ENCODE data around the gene SLCO3A1. TPM values are rescaled to one million over a fixed set of nuclear protein-coding genes. Genes with fewer than 3 reads are reported as not detected.

The SLCO3A1 gene
- total and polyA plus RNA-seq, 2 of the 8 experiments (the other 6 are each of a cell fraction or from before 2014, with no cell fraction given) = 15.1 to 20.4 TPM

DNA sequence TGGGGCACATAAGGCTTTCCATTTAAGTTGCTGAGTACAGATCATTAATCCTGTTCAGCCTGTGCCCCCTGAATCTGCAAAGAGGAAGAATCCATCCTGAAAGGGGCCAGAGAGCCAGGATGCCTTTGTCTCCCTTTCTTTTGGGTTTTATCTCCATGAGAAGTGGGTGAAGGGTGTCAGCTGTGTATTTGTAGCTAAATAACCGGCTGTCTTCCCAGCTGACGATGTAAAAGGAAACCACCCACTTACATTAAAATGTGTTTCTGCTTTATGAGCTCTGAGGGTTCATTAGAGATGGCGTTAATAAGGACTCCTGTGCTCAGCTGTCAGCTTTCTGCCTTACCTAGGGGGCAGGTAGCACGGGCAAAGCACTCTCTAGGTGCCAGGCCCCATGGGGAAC, 83.4 kb downstream of the SLCO3A1 start:
- no peak overlapping the region for H3K9ac ChIP-seq (replicated peaks in 1 of 4; ENCODE audit: extremely low read depth in 1 of 4, low read depth in 3 of 4, low read length in 3 of 4)
- no peaks in the 10 kb centered on the region for H4K20me1 ChIP-seq (replicated peaks in 1 of 2; ENCODE audit: control insufficient read depth in 1 of 2, insufficient read depth in 2 of 2, low read length in 2 of 2)
- H3K4me1 ChIP-seq (replicated peaks in 1 of 4; ENCODE audit: control insufficient read depth in 3 of 4, insufficient read depth in 4 of 4, low read length in 3 of 4) = peaks cover 7 to 18% (median 15%) of the 10 kb centered on the region in 4 experiments; a peak in 5 of 7 replicates
- no peak overlapping the region for H4K91ac ChIP-seq (replicated peaks; ENCODE audit: insufficient read length, low read length)
- H3K9me3 ChIP-seq (ENCODE audit: insufficient read depth in 2 of 2, low read depth in 1 of 2, low read length in 1 of 2) = no peaks in the 10 kb centered on the region
- H3K23me2 ChIP-seq (ENCODE audit: low read depth, low read length) = no peaks in the 10 kb centered on the region
- H3K27me3 ChIP-seq (replicated peaks in 1 of 4; ENCODE audit: control insufficient read depth in 3 of 4, extremely low read depth in 1 of 4, insufficient read depth in 3 of 4, low read length in 3 of 4) = no peaks in the 10 kb centered on the region
- no peak for DNase-seq (ENCODE audit: low read depth in 1 of 2, low spot score in 2 of 2)
- no peak overlapping the region for H4K8ac ChIP-seq (ENCODE audit: extremely low read depth, insufficient read depth, low read length)
- no peak overlapping the region for H3K18ac ChIP-seq (ENCODE audit: extremely low read depth, low read length)
- no peak overlapping the region for H2AFZ ChIP-seq (ENCODE audit: low read length)
- peaks cover 0 to 16% of the 10 kb centered on the region in 2 experiments; a peak in 1 of 4 replicates for H3K79me2 ChIP-seq (ENCODE audit: control insufficient read depth in 1 of 2, insufficient read depth in 2 of 2, low read length in 2 of 2)
- H4K5ac ChIP-seq (ENCODE audit: insufficient read length, low read depth, low read length) = no peak overlapping the region
- H3K4ac ChIP-seq (replicated peaks; ENCODE audit: insufficient read length, low read depth, low read length) = peak overlapping the region; percentile 1
- no peak overlapping the region for H2BK12ac ChIP-seq (ENCODE audit: low read depth, low read length)
- H2BK5ac ChIP-seq (ENCODE audit: low read depth, low read length) = no peak overlapping the region
- H2BK15ac ChIP-seq (ENCODE audit: low read length) = no peak overlapping the region
- H3K4me2 ChIP-seq (ENCODE audit: insufficient read depth in 1 of 2, low read depth in 2 of 2, low read length in 2 of 2) = no peak overlapping the region
- CTCF ChIA-PET (ENCODE audit: partially characterized antibody) = interaction anchor here (0.8 to 1.3 kb wide), 5 partner anchors 9 to 31 kb away, joined by 3 to 5 read pairs (median 4); no protein-coding TSS in a partner anchor
- H3K27ac ChIP-seq (ENCODE audit: low read depth, low read length) = no peak overlapping the region
- no peak overlapping the region for H2BK120ac ChIP-seq (replicated peaks; ENCODE audit: low read depth, low read length)
- FAIRE-seq = no peak
- no peak overlapping the region for H2AK5ac ChIP-seq (ENCODE audit: low read depth, low read length)
- no peak overlapping the region for H3K4me3 ChIP-seq (ENCODE audit: extremely low read depth in 1 of 4, insufficient read depth in 2 of 4, low read depth in 3 of 4, low read length in 4 of 4)
- H3K36me3 ChIP-seq (ENCODE audit: control insufficient read depth in 2 of 4, insufficient read depth in 4 of 4, low read length in 3 of 4) = no peaks in the 10 kb centered on the region
- no peak overlapping the region for H3K14ac ChIP-seq (ENCODE audit: insufficient read length)
- 90% methylated on average over 4 of the region's 4 CpGs; no CpG with 5 or more reads in 1 of the 2 experiments for WGBS, 2 experiments (ENCODE audit: extremely low coverage in 1 of 2, insufficient coverage in 1 of 2, insufficient read length in 1 of 2, insufficient replicate concordance in 2 of 2, low coverage in 1 of 2, low lambda C conversion rate in 2 of 2, missing lambda C conversion rate in 1 of 2)
- no peak overlapping the region for H3K56ac ChIP-seq (replicated peaks; ENCODE audit: insufficient read length, low read depth, low read length)
- H3K79me1 ChIP-seq (ENCODE audit: low read depth, low read length) = no peaks in the 10 kb centered on the region
- H2BK20ac ChIP-seq (ENCODE audit: low read length) = no peak overlapping the region
- H3K23ac ChIP-seq (ENCODE audit: insufficient read length) = no peak overlapping the region
- POLR2A ChIA-PET (ENCODE audit: partially characterized antibody) = interaction anchor here (1.6 kb wide), 1 partner anchor 11 kb away, joined by 5 read pairs; no protein-coding TSS in a partner anchor
- TF ChIP-seq POU5F1 (IDR thresholded peaks at IDR 0.05; ENCODE audit: low read depth, low read length) = no peak
- TF ChIP-seq EGR1 (IDR thresholded peaks at IDR 0.05; ENCODE audit: borderline replicate concordance, low read depth, low read length) = no peak
- TF ChIP-seq BCL11A (IDR thresholded peaks at IDR 0.05; ENCODE audit: low read depth in 2 of 2, low read length in 2 of 2) = no peak
- TF ChIP-seq TAF7 (optimal IDR thresholded peaks at IDR 0.05; ENCODE audit: borderline replicate concordance, low read depth, low read length) = no peak
- TF ChIP-seq JUN (IDR thresholded peaks at IDR 0.05; ENCODE audit: low read depth, low read length) = no peak
- no peak for TF ChIP-seq CHD2 (IDR thresholded peaks at IDR 0.05; ENCODE audit: low read length)
- no peak for TF ChIP-seq SIN3A (conservative IDR thresholded peaks at IDR 0.05 in 1 of 2, IDR thresholded peaks at IDR 0.05 in 1 of 2; ENCODE audit: low read depth in 1 of 2, low read length in 2 of 2)
- no peak for TF ChIP-seq NRF1 (IDR thresholded peaks at IDR 0.05; ENCODE audit: low read depth, low read length)
- TF ChIP-seq KDM1A (IDR thresholded peaks at IDR 0.05; ENCODE audit: borderline replicate concordance, low read length) = no peak
- no peak for TF ChIP-seq EP300 (IDR thresholded peaks at IDR 0.05; ENCODE audit: borderline replicate concordance in 1 of 2, low read depth in 2 of 2, low read length in 2 of 2)
- TF ChIP-seq SP4 (IDR thresholded peaks at IDR 0.05; ENCODE audit: low read length) = no peak
- TF ChIP-seq, protein P1, sequence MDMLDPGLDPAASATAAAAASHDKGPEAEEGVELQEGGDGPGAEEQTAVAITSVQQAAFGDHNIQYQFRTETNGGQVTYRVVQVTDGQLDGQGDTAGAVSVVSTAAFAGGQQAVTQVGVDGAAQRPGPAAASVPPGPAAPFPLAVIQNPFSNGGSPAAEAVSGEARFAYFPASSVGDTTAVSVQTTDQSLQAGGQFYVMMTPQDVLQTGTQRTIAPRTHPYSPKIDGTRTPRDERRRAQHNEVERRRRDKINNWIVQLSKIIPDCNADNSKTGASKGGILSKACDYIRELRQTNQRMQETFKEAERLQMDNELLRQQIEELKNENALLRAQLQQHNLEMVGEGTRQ (IDR thresholded peaks at IDR 0.05; ENCODE audit: low read length) = no peak
- TF ChIP-seq EZH2 (IDR thresholded peaks at IDR 0.05; ENCODE audit: low read depth, low read length, severe bottlenecking) = no peak
